Fibroblast of pulmonary artery (primary cell): Measurements from ENCODE around the gene NUAK2.
A peak's percentile ranks its signal among the peaks of the same experiment; 100 is the strongest.

Experiments
- DNase-seq: peaks from one replicate; pipeline ENCODE4 v3.0.0-alpha.2; 2010; ENCODE audit warnings: low read depth
- H3K4me3 ChIP-seq: replicated peaks from 2 replicates; pipeline ENCODE4 v1.5.1; 2011; ENCODE audit warnings: low read depth, mild to moderate bottlenecking, control low read depth, low read length, moderate library complexity
- TF ChIP-seq, protein P1 (sequence below): IDR thresholded peaks from 2 replicates; pipeline ENCODE4 v1.5.1; 2011; ENCODE audit warnings: mild to moderate bottlenecking, control low read depth, low read length, inconsistent platforms; ENCODE audit errors: missing control alignments

The NUAK2 gene

DNA sequence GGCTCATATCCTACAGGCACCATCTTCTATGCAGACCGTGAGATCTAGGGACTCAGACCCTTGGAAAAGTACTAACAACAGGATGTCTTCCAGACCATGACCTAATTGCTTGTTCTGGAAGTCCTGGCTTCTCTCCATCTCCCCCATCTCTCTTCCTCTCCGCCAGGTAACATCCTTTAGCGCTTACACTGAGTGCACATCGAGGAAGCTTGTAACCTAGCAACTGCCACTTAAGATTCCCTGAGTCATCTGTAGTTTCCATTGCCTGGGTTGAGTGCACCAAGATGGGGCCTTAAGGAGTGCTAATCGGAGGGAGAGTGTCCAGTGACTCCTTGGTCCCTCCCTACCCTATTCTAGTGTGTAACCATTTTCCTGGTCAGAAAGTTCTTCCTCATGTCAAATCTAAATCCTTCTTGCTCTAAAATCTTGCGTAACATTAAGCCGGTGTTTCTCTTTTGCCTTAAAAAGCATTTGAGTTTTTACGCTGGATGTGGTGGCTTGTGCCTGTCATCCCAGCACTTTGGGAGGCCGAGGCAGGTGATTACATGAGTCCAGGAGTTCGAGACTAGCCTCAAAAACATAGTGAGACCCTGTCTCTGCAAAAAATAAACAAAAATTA is 25.5 kb upstream of the NUAK2 start:
- DNase-seq, result no peak
- no peak overlapping the region for H3K4me3 ChIP-seq
- TF ChIP-seq, protein P1, sequence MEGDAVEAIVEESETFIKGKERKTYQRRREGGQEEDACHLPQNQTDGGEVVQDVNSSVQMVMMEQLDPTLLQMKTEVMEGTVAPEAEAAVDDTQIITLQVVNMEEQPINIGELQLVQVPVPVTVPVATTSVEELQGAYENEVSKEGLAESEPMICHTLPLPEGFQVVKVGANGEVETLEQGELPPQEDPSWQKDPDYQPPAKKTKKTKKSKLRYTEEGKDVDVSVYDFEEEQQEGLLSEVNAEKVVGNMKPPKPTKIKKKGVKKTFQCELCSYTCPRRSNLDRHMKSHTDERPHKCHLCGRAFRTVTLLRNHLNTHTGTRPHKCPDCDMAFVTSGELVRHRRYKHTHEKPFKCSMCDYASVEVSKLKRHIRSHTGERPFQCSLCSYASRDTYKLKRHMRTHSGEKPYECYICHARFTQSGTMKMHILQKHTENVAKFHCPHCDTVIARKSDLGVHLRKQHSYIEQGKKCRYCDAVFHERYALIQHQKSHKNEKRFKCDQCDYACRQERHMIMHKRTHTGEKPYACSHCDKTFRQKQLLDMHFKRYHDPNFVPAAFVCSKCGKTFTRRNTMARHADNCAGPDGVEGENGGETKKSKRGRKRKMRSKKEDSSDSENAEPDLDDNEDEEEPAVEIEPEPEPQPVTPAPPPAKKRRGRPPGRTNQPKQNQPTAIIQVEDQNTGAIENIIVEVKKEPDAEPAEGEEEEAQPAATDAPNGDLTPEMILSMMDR, result no peak

DNA sequence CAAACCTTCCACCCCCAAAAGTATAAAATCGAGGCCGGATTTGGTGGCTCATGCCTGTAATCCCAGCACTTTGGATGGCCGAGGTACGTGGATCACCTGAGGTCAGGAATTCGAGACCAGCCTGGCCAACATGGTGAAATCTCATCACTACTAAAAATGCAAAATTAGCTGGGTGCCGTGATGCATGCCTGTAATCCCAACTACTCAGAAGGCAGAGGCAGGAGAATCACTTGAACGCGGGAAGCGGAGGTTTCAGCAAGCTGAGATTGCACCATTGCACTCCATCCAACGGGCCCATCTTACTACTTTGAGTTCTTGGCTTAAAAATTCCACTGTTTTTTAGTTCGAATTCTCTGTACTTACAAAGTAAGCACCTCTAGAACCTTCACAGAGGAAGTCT is 24.2 kb upstream of the NUAK2 start:
- no peak for DNase-seq
- H3K4me3 ChIP-seq, result no peak overlapping the region
- TF ChIP-seq, protein P1, result no peak

DNA sequence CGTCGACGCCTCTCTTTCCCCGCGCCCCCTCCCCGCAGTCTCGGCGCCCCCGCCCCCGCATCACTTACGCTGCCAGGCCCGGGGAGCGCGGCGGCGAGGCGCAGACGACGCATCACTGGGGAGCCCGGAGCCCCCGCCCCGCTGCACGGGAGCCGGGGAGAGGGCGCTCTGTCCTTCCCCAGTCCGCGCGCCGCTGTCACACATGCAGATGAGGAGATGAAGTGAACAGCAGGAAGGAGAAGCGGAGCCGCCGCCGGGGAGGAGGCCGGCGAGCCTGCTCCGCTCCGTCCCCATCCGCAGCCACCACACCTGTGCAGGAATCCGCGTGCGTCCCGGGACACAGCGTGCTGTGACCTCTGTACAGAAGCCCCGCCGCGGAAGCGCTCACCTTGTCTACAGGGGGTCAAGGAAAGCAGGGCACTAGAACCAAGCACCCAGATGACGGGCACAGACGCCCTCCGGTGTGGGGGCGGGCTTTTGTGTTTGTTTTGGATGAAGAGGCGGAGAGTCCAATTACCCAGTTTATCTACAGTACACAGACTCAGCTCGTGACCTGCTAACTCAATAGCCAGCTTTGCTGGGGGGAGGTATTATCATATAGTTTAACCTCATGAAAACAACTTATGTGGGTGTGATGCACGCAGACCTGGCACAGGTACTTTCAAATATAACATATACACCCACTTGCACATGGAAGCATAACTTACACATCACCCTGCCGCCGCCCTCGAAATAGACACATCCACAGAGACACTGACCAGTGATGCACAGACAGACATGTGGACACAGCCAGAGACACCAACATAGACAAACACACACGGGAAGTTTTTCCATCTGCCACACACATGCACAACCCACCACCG is 22.8 kb upstream of the NUAK2 start:
- TF ChIP-seq, protein P1, result no peak
- DNase-seq, result no peak
- peak overlapping the region; percentile 17 for H3K4me3 ChIP-seq

DNA sequence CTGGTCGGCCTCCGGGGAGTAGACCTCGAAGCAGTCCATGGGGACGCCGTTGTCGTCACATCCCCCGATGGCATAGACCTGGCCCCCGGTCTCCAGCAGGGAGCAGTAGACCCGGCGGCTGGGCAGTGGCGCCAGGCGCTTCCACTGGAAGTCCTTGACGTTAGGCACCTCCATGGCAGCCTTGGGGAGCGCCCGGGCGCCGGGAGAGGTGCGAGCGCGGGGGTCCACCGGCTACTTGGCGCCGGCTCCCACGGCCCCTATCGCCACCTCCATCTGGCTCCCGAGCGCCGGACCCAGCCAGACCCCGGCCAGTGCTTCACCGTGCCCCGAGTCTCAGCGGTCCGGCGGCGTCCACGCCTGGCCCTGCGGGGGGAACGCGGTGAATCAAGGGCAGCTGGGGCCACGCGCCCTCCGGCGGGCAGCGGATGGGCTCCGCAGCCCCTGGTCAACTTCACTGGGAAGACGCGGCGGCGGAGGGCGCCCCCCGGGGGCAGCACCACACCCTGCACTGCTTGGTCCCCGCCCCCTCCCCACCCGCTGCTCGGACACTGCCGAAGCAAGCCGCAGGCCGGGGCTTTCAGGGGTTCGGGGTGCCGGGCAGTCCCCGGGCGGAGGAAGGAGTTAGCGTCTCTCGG is 22.0 kb upstream of the NUAK2 start:
- no peak overlapping the region for H3K4me3 ChIP-seq
- TF ChIP-seq, protein P1, result peak; percentile 20
- no peak for DNase-seq

DNA sequence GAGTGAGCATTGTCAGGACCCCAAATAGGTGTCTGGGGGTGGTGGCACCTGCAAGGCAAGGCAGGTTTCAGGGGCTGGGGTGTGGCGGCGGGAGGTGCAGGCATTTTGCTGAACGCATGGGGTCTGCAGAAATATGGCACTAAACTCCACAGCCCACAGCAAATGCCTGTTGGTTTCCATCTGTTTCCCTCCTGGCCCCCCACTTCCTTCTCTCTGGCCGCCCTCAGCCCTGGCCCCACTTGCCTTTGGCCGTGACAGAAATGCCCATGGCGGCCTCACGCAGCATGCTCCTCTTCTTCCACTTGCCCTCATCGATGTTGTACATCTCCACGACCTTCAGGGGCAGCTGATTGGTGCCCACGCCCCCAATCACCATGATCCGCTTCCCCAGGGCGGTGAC is 21.4 kb upstream of the NUAK2 start:
- no peak overlapping the region for H3K4me3 ChIP-seq
- TF ChIP-seq, protein P1, result no peak

DNA sequence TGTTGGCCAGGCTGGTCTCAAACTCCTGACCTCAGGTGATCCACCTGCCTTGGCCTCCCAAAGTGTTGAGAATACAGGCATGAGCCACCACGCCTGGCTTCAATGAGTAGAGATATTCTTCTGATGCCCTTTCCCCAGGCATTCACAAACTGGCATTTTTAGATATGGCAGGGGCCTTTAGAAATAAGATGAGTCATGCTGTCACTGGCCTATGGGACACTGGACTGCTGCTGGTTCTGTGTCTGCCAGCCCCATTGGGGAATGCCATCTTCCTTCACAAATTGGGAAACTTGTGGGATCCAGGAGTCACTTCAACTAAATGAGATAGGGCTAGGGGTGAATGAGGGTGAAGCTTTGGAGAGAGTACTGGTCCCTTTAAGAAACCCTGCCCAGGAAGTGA is 19.1 kb upstream of the NUAK2 start:
- H3K4me3 ChIP-seq, result no peak overlapping the region
- TF ChIP-seq, protein P1, result no peak
- no peak for DNase-seq

More for the DNA sequence above, 21.4 kb upstream of the NUAK2 start:
- DNase-seq, result no peak
